Keratinocyte (primary cell): Measurements from ENCODE around the gene DNALI1. TPM values are rescaled to one million over a fixed set of nuclear protein-coding genes. Genes with fewer than 3 reads are reported as not detected.

ENCODE experiments used
- DNase-seq: peaks from one replicate; pipeline ENCODE4 v3.0.0-alpha.2; 2011; ENCODE audit warnings: low read depth, missing footprints, low spot score
- FAIRE-seq: peaks from 2 replicates; lab custom pipeline; 2011; peaks lifted over from hg19 to GRCh38; lab: Jason Lieb, UNC
- H2AFZ ChIP-seq: 2 replicates; pipeline ENCODE4 v1.6.0; 2012; ENCODE audit warnings: low read length, control low read depth, inconsistent platforms; ENCODE audit not compliant: control insufficient read depth
- H3K27ac ChIP-seq: 2 replicates; pipeline ENCODE4 v1.5.1; 2011; ENCODE audit warnings: low read length; ENCODE audit not compliant: control insufficient read depth, insufficient read depth
- H3K27me3 ChIP-seq: 3 replicates; pipeline ENCODE4 v1.6.0; 2011; ENCODE audit warnings: low read length; ENCODE audit not compliant: control insufficient read depth, insufficient read depth; ENCODE audit errors: extremely low read depth
- H3K36me3 ChIP-seq, 2 experiments: 2 replicates in 1 of 2; 3 replicates in 1 of 2; pipeline ENCODE4 v1.5.1; 2011; ENCODE audit warnings: low read length in 2 of 2, mild to moderate bottlenecking in 1 of 2; ENCODE audit not compliant: control insufficient read depth in 2 of 2, insufficient read depth in 2 of 2; ENCODE audit errors: extremely low read depth in 1 of 2
- H3K4me1 ChIP-seq: 3 replicates; pipeline ENCODE4 v1.5.1; 2011; ENCODE audit warnings: low read length; ENCODE audit not compliant: control insufficient read depth, insufficient read depth; ENCODE audit errors: extremely low read depth
- H3K4me2 ChIP-seq: 3 replicates; pipeline ENCODE4 v1.6.0; 2011; ENCODE audit warnings: low read depth, low read length; ENCODE audit not compliant: control insufficient read depth, insufficient read depth; ENCODE audit errors: extremely low read depth
- H3K4me3 ChIP-seq, 3 experiments: fragments of 200-600 bp in 1 of 3; sonication (generic) in 1 of 3; 2 replicates in 2 of 3; 3 replicates in 1 of 3; pipeline ENCODE4 v1.5.1; 2011 to 2016; ENCODE audit warnings: low read length in 3 of 3, mild to moderate bottlenecking in 3 of 3, control low read depth in 2 of 3, inconsistent platforms in 1 of 3, low read depth in 1 of 3, mixed read lengths in 1 of 3, mixed run types in 1 of 3, moderate library complexity in 1 of 3; ENCODE audit not compliant: control insufficient read depth in 2 of 3, insufficient read depth in 2 of 3; ENCODE audit errors: extremely low read depth in 1 of 3
- H3K79me2 ChIP-seq: 2 replicates; pipeline ENCODE4 v1.6.0; 2012; ENCODE audit warnings: low read length; ENCODE audit not compliant: control insufficient read depth, insufficient read depth
- H3K9ac ChIP-seq: 3 replicates; pipeline ENCODE4 v1.6.0; 2011; ENCODE audit warnings: low read length; ENCODE audit not compliant: control insufficient read depth, insufficient read depth; ENCODE audit errors: extremely low read depth
- H3K9me1 ChIP-seq: 3 replicates; pipeline ENCODE4 v1.6.0; 2011; ENCODE audit warnings: low read length; ENCODE audit not compliant: control insufficient read depth, insufficient read depth; ENCODE audit errors: extremely low read depth
- H3K9me3 ChIP-seq: 2 replicates; pipeline ENCODE4 v1.5.1; 2012; ENCODE audit warnings: low read depth, low read length; ENCODE audit not compliant: control insufficient read depth
- H4K20me1 ChIP-seq: 3 replicates; pipeline ENCODE4 v1.6.0; 2011; ENCODE audit warnings: low read length; ENCODE audit not compliant: control insufficient read depth, insufficient read depth; ENCODE audit errors: extremely low read depth
- CTCF ChIP-seq, 3 experiments: IDR thresholded peaks in 1 of 3; conservative IDR thresholded peaks in 1 of 3; optimal IDR thresholded peaks in 1 of 3; 2 replicates in 2 of 3; 3 replicates in 1 of 3; pipeline versions ENCODE3 to v1.5.1; 2011; ENCODE audit warnings: low read length in 3 of 3, mild to moderate bottlenecking in 3 of 3, moderate library complexity in 2 of 3, control low read depth in 1 of 3, inconsistent platforms in 1 of 3; ENCODE audit not compliant: insufficient read depth in 2 of 3; ENCODE audit errors: extremely low read depth in 1 of 3
- EZH2 ChIP-seq: IDR thresholded peaks from one replicate; pipeline ENCODE4 v1.6.1; 2012; ENCODE audit warnings: inconsistent platforms, mild to moderate bottlenecking, low read length, moderate library complexity
- dilution Hi-C: fragments of 300-500 bp; cut with MboI; formaldehyde crosslinking; loops from one replicate; pipeline ENCODE4 v1.7.0; 2020; ENCODE audit warnings: low sequenced_read_pairs; ENCODE audit not compliant: extremely low pct_ligation_motif_present
- polyA plus RNA-seq, 5 experiments: library from polyadenylated mRNA; depleted of rRNA in 3 of 5; stranded (reverse) in 3 of 5; stranded (forward) in 1 of 5; unstranded in 1 of 5; fragments of >200 nt; gene quantifications; 1 replicate in 1 of 5; 2 replicates in 3 of 5; 3 replicates in 1 of 5; pipeline versions ENCODE4 v1.2.1 to v1.2.3, GENCODE V29; 2011 to 2012; ENCODE audit warnings: missing spikeins in 2 of 5, low read depth in 1 of 5, low replicate concordance in 1 of 5

DNALI1 gene
- polyA plus RNA-seq, 1 donor (not counting 4 experiments of a cell fraction or from before 2014, with no cell fraction given): 0.14 TPM

- H3K27ac ChIP-seq: no peak overlapping the region
- no peak overlapping the region for H3K9ac ChIP-seq
- H3K79me2 ChIP-seq: peaks cover 8% of the 10 kb centered on the region
- H3K27me3 ChIP-seq: no peaks in the 10 kb centered on the region
- DNase-seq (no peak), FAIRE-seq (no peak)
- H3K36me3 ChIP-seq: no peaks in the 10 kb centered on the region
- H3K4me2 ChIP-seq: no peak overlapping the region
- H3K9me3 ChIP-seq: no peaks in the 10 kb centered on the region
- no peaks in the 10 kb centered on the region for H4K20me1 ChIP-seq
- TF ChIP-seq EZH2 (no peak), CTCF (optimal IDR thresholded peaks at IDR 0.05 in 1 of 3, IDR thresholded peaks at IDR 0.05 in 1 of 3, conservative IDR thresholded peaks at IDR 0.05 in 1 of 3; ENCODE audit: extremely low read depth in 1 of 3, insufficient read depth in 2 of 3, low read length in 3 of 3) (no peak)
- H2AFZ ChIP-seq: no peak overlapping the region
- H3K4me1 ChIP-seq: peaks cover 4% of the 10 kb centered on the region
- H3K4me3 ChIP-seq: no peak overlapping the region
- no peaks in the 10 kb centered on the region for H3K9me1 ChIP-seq
- dilution Hi-C loops: loop anchor here (25.0 kb wide), 1 partner anchor 87 kb away; the partner anchor contains the start of gene CDCA8
These were observed 43.2 kb downstream of the DNALI1 start for GRCh38 chr1:37599940-37600339.

- dilution Hi-C loops: no loop called here
- Histone ChIP-seq H3K79me2 (no peaks in the 10 kb centered on the region), H3K4me2 (no peak overlapping the region), H3K9ac (no peak overlapping the region), H2AFZ (no peak overlapping the region), H3K36me3 (no peaks in the 10 kb centered on the region), H3K27me3 (peaks cover 1% of the 10 kb centered on the region), H3K9me1 (no peaks in the 10 kb centered on the region), H4K20me1 (no peaks in the 10 kb centered on the region), H3K9me3 (no peaks in the 10 kb centered on the region), H3K4me3 (no peak overlapping the region), H3K4me1 (peaks cover 4% of the 10 kb centered on the region), H3K27ac (no peak overlapping the region)
- FAIRE-seq (no peak), DNase-seq (no peak)
- TF ChIP-seq CTCF (optimal IDR thresholded peaks at IDR 0.05 in 1 of 3, IDR thresholded peaks at IDR 0.05 in 1 of 3, conservative IDR thresholded peaks at IDR 0.05 in 1 of 3; ENCODE audit: extremely low read depth in 1 of 3, insufficient read depth in 2 of 3, low read length in 3 of 3) (no peak), EZH2 (no peak)
These were observed 44.7 kb downstream of the DNALI1 start for GRCh38 chr1:37601441-37601840.
